ENCODE results near the gene HDAC3.

The HDAC3 gene

GRCh38 chr5:141641634-141642267, 5.1 kb upstream of the HDAC3 start:
- peak; percentile 35 for TF ChIP-seq CTCF (IDR thresholded peaks at IDR 0.05; ENCODE audit: low read depth, low read length, missing control alignments)
- H3K4me3 ChIP-seq (replicated peaks; ENCODE audit: low read depth, low read length), result no peak overlapping the region
- no peak for DNase-seq (ENCODE audit: extremely low read depth, low read depth)

DNA sequence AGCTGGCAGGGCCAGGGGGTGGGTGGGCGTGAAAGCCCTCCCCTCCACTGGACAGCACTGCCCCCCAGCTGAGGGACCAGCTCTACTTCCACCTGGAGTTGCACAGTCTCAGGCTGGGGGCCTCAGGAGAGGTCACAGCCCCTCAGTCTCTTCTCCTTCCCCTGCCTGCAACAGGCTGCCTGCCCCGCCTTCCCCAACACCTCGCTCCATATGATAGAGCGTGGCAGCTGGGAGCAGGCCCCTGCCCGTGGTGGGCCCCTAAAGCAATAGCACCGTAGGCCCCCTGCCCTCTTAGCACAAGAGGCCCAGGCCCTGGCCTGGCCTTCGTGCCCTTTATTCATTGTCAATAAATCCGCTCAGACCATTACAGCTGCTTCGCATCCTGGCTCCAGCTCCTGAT, 4.0 kb upstream of the HDAC3 start:
- TF ChIP-seq CTCF (IDR thresholded peaks at IDR 0.05; ENCODE audit: low read depth, low read length, missing control alignments), result no peak
- no peak for DNase-seq (ENCODE audit: extremely low read depth, low read depth)
- no peak overlapping the region for H3K4me3 ChIP-seq (replicated peaks; ENCODE audit: low read depth, low read length)

GRCh38 chr5:141640051-141640415, 3.4 kb upstream of the HDAC3 start:
- no peak for DNase-seq (ENCODE audit: extremely low read depth, low read depth)
- no peak overlapping the region for H3K4me3 ChIP-seq (replicated peaks; ENCODE audit: low read depth, low read length)
- no peak for TF ChIP-seq CTCF (IDR thresholded peaks at IDR 0.05; ENCODE audit: low read depth, low read length, missing control alignments)

DNA sequence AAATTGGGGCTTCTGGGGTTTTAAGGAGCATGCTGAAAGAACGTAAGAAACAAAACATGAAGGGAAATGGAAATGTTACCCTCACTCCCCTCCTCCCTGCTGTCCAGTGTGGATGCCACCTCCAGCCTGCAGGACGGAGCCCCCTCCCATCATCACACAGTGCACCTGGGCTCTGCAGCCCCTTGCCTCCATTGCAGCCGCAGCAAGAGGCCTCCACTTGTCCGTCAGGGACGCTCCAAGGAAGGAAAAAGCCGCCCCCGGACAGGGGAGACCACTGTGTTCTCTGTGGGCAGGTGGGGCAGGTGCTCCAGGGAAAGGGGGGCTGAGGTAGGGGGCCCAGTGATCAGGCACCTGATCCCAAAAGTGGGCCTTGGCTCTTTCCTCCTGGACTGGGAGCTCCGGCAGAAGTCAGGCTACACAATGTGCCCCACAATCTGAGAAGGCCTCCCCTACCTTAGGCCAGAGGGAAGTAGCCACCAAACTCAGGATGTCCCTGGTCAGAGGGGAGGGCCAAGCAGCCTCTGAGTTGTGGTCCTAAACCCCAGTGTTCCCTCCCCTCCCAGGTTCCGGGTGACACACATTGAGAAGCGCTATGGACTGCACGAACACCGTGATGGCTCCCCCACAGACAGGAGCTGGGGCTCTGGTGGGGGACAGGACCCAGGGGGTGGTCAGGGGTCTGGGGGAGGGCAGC, 2.9 kb upstream of the HDAC3 start:
- no peak for TF ChIP-seq CTCF (IDR thresholded peaks at IDR 0.05; ENCODE audit: low read depth, low read length, missing control alignments)

DNA sequence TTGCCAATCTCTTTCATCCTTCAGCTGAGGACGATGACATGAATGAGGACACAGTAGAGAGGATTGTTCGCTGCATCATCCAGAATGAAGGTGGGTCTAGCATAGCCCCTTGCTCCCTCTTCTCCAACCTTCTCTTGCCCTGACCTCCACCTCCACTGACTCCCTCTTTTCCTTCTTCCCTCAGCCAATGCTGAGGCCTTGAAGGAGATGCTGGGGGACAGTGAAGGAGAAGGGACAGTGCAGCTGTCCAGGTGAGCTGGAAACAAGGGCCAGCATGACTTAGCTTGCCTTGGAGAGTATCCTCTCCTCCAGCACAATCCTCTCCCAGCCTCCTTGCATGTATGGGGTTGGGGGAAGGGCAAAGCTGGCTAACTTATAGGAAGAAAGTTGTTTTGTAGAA, 2.1 kb upstream of the HDAC3 start:
- DNase-seq (ENCODE audit: extremely low read depth, low read depth), result no peak
- no peak overlapping the region for H3K4me3 ChIP-seq (replicated peaks; ENCODE audit: low read depth, low read length)
- TF ChIP-seq CTCF (IDR thresholded peaks at IDR 0.05; ENCODE audit: low read depth, low read length, missing control alignments), result no peak

More for the DNA sequence above, 2.9 kb upstream of the HDAC3 start:
- no peak for DNase-seq (ENCODE audit: extremely low read depth, low read depth)
- H3K4me3 ChIP-seq (replicated peaks; ENCODE audit: low read depth, low read length), result no peak overlapping the region

- no peak for DNase-seq (ENCODE audit: extremely low read depth, low read depth)
- TF ChIP-seq CTCF (IDR thresholded peaks at IDR 0.05; ENCODE audit: low read depth, low read length, missing control alignments), result peak; percentile 9
- peak overlapping the region; percentile 95 for H3K4me3 ChIP-seq (replicated peaks; ENCODE audit: low read depth, low read length)
Measured at GRCh38 chr5:141637767-141638419, 1.2 kb upstream of the HDAC3 start.
